ENCODE measurements around the gene MAP7. TPM values are rescaled to one million over a fixed set of nuclear protein-coding genes. Genes with fewer than 3 reads are reported as not detected.
A peak's percentile ranks its signal among the peaks of the same experiment; 100 is the strongest.
"Not testable (repeated sequence)": the region's sequence is repeated elsewhere in the genome, so short reads cannot be mapped to it uniquely, and the experiment has no call there.

The MAP7 gene
- total RNA-seq, 1 experiment from 2014 or later: not detected

GRCh38 chr6:136517002-136517401, 33.2 kb downstream of the MAP7 start:
- no peak for DNase-seq (ENCODE audit: low spot score)
- in situ Hi-C loops (cut with HindIII; ENCODE audit: low sequenced_read_pairs): no loop called here

- DNase-seq (ENCODE audit: low spot score): no peak
- in situ Hi-C loops (cut with HindIII; ENCODE audit: low sequenced_read_pairs): no loop called here
These were observed 35.6 kb downstream of the MAP7 start for GRCh38 chr6:136514591-136514990.

GRCh38 chr6:136511926-136512325, 38.3 kb downstream of the MAP7 start:
- DNase-seq (ENCODE audit: low spot score): peak; percentile 62
- in situ Hi-C loops (cut with HindIII; ENCODE audit: low sequenced_read_pairs): no loop called here

GRCh38 chr6:136511397-136511796, 38.8 kb downstream of the MAP7 start:
- no peak for DNase-seq (ENCODE audit: low spot score)
- in situ Hi-C loops (cut with HindIII; ENCODE audit: low sequenced_read_pairs): no loop called here

- DNase-seq (ENCODE audit: low spot score): no peak
These were observed 39.4 kb downstream of the MAP7 start for GRCh38 chr6:136510782-136511181.

GRCh38 chr6:136510299-136510698, 39.9 kb downstream of the MAP7 start:
- no peak for DNase-seq (ENCODE audit: low spot score)
- in situ Hi-C loops (cut with HindIII; ENCODE audit: low sequenced_read_pairs): no loop called here

More at GRCh38 chr6:136510782-136511181, 39.4 kb downstream of the MAP7 start:
- in situ Hi-C loops (cut with HindIII; ENCODE audit: low sequenced_read_pairs): no loop called here

- in situ Hi-C loops (cut with HindIII; ENCODE audit: low sequenced_read_pairs): no loop called here
- DNase-seq (ENCODE audit: low spot score): no peak
These were observed 41.4 kb downstream of the MAP7 start for GRCh38 chr6:136508725-136509392.

GRCh38 chr6:136506124-136506799, 44.0 kb downstream of the MAP7 start:
- in situ Hi-C loops (cut with HindIII; ENCODE audit: low sequenced_read_pairs): no loop called here
- DNase-seq (ENCODE audit: low spot score): peak; percentile 82

- peak; percentile 71 for DNase-seq (ENCODE audit: low spot score)
- in situ Hi-C loops (cut with HindIII; ENCODE audit: low sequenced_read_pairs): no loop called here
These were observed 46.8 kb downstream of the MAP7 start for GRCh38 chr6:136503303-136504029.

- DNase-seq (ENCODE audit: low spot score): no peak
- in situ Hi-C loops (cut with HindIII; ENCODE audit: low sequenced_read_pairs): no loop called here
These were observed 47.4 kb downstream of the MAP7 start for GRCh38 chr6:136502786-136503185.

- in situ Hi-C loops (cut with HindIII; ENCODE audit: low sequenced_read_pairs): no loop called here
- DNase-seq (ENCODE audit: low spot score): no peak
These were observed 48.7 kb downstream of the MAP7 start for GRCh38 chr6:136501514-136501913.

GRCh38 chr6:136501096-136501495, 49.1 kb downstream of the MAP7 start:
- in situ Hi-C loops (cut with HindIII; ENCODE audit: low sequenced_read_pairs): no loop called here

GRCh38 chr6:136500414-136500813, 49.8 kb downstream of the MAP7 start:
- in situ Hi-C loops (cut with HindIII; ENCODE audit: low sequenced_read_pairs): no loop called here

More at GRCh38 chr6:136501096-136501495, 49.1 kb downstream of the MAP7 start:
- DNase-seq (ENCODE audit: low spot score): no peak

GRCh38 chr6:136499370-136499769, 50.9 kb downstream of the MAP7 start:
- in situ Hi-C loops (cut with HindIII; ENCODE audit: low sequenced_read_pairs): no loop called here
- DNase-seq (ENCODE audit: low spot score): no peak

More at GRCh38 chr6:136500414-136500813, 49.8 kb downstream of the MAP7 start:
- DNase-seq (ENCODE audit: low spot score): no peak

- in situ Hi-C loops (cut with HindIII; ENCODE audit: low sequenced_read_pairs): not testable (repeated sequence)
These were observed 53.8 kb downstream of the MAP7 start for GRCh38 chr6:136496449-136496848.

GRCh38 chr6:136494710-136495109, 55.5 kb downstream of the MAP7 start:
- in situ Hi-C loops (cut with HindIII; ENCODE audit: low sequenced_read_pairs): no loop called here
- DNase-seq (ENCODE audit: low spot score): no peak

More at GRCh38 chr6:136496449-136496848, 53.8 kb downstream of the MAP7 start:
- DNase-seq (ENCODE audit: low spot score): not testable (repeated sequence)

- DNase-seq (ENCODE audit: low spot score): no peak
- in situ Hi-C loops (cut with HindIII; ENCODE audit: low sequenced_read_pairs): no loop called here
These were observed 56.2 kb downstream of the MAP7 start for GRCh38 chr6:136494059-136494458.

- in situ Hi-C loops (cut with HindIII; ENCODE audit: low sequenced_read_pairs): no loop called here
- no peak for DNase-seq (ENCODE audit: low spot score)
These were observed 57.8 kb downstream of the MAP7 start for GRCh38 chr6:136492409-136492808.

GRCh38 chr6:136491754-136492153, 58.5 kb downstream of the MAP7 start:
- in situ Hi-C loops (cut with HindIII; ENCODE audit: low sequenced_read_pairs): no loop called here
- peak; percentile 38 for DNase-seq (ENCODE audit: low spot score)

GRCh38 chr6:136491251-136491650, 59.0 kb downstream of the MAP7 start:
- in situ Hi-C loops (cut with HindIII; ENCODE audit: low sequenced_read_pairs): no loop called here
- DNase-seq (ENCODE audit: low spot score): peak; percentile 98
